Posterior cingulate gyrus (tissue), 11 donors: ENCODE measurements around the gene KLHL36.
"Not testable (repeated sequence)": the region's sequence is repeated elsewhere in the genome, so short reads cannot be mapped to it uniquely, and the experiment has no call there.

Experiments used
- DNase-seq, 10 donors: peaks; one replicate each; pipeline versions ENCODE4 v3.0.0 to v3.0.0-alpha.2; 2020 to 2021; ENCODE audit warnings: mixed read lengths in 3 of 10
- intact Hi-C: fragments of 100-400 bp; cut with DNase I; formaldehyde crosslinking; loops from one replicate; pipeline ENCODE4 v1.15.1; 2023

Gene KLHL36

GRCh38 chr16:84688163-84688562 is 39.9 kb downstream of the KLHL36 start:
- DNase-seq, intact Hi-C loops: not testable (repeated sequence)

GRCh38 chr16:84689111-84689510 is 40.8 kb downstream of the KLHL36 start:
- no peak for DNase-seq
- intact Hi-C loops: no loop called here

GRCh38 chr16:84690088-84690819 is 41.9 kb downstream of the KLHL36 start:
- intact Hi-C loops: no loop called here
- no peak for DNase-seq

- intact Hi-C loops: no loop called here
- DNase-seq: no peak
Observed at GRCh38 chr16:84692451-84693214, 44.3 kb downstream of the KLHL36 start.

- DNase-seq, intact Hi-C loops: not testable (repeated sequence)
Observed at GRCh38 chr16:84693869-84694268, 45.6 kb downstream of the KLHL36 start.

GRCh38 chr16:84694980-84695379 is 46.7 kb downstream of the KLHL36 start:
- no peak for DNase-seq
- intact Hi-C loops: no loop called here

- intact Hi-C loops: no loop called here
- peak in 1 of 10 donors; percentile 73 for DNase-seq
Observed at GRCh38 chr16:84699147-84699711, 50.9 kb downstream of the KLHL36 start.

- intact Hi-C loops: no loop called here
- peak; percentile 53 to 96 (median 68) for DNase-seq
Observed at GRCh38 chr16:84699712-84700445, 51.6 kb downstream of the KLHL36 start, which contains the start of gene USP10. Gene USP10, plus strand, starts transcription at chr16:84700000. Its CDS starts 91 bp downstream, at chr16:84700091.

- peak in 3 of 10 donors; percentile 8 to 66 (median 14) for DNase-seq
- intact Hi-C loops: no loop called here
Observed at GRCh38 chr16:84700446-84701300, 52.4 kb downstream of the KLHL36 start.

- intact Hi-C loops: no loop called here
Observed at GRCh38 chr16:84703681-84704080, 55.4 kb downstream of the KLHL36 start.

GRCh38 chr16:84704253-84704652 is 55.9 kb downstream of the KLHL36 start:
- intact Hi-C loops: no loop called here
- DNase-seq: no peak

More at GRCh38 chr16:84703681-84704080, 55.4 kb downstream of the KLHL36 start:
- DNase-seq: peak in 1 of 10 donors; percentile 34

GRCh38 chr16:84706856-84707255 is 58.5 kb downstream of the KLHL36 start:
- intact Hi-C loops: no loop called here
- no peak for DNase-seq

- intact Hi-C loops: no loop called here
- DNase-seq: no peak
Observed at GRCh38 chr16:84709609-84710008, 61.3 kb downstream of the KLHL36 start.

- intact Hi-C loops: no loop called here
- DNase-seq: no peak
Observed at GRCh38 chr16:84710686-84711085, 62.4 kb downstream of the KLHL36 start.
